GM20431 (cell line): Measurements from ENCODE around the gene LENG8.
"Not testable (repeated sequence)": the region's sequence is repeated elsewhere in the genome, so short reads cannot be mapped to it uniquely, and the experiment has no call there.

Experiments
- in situ Hi-C: fragments of 300-500 bp; cut with MseI, MboI; formaldehyde crosslinking; loops from one replicate; pipeline ENCODE4 v1.15.0; 2020; ENCODE audit warnings: low sequenced_read_pairs; ENCODE audit not compliant: unreplicated experiment

The LENG8 gene

GRCh38 chr19:54436628-54437252 lies 12.3 kb upstream of the LENG8 start:
- in situ Hi-C loops, result no loop called here

GRCh38 chr19:54439174-54439851 lies 9.7 kb upstream of the LENG8 start:
- in situ Hi-C loops, result no loop called here

GRCh38 chr19:54440641-54441040 lies 8.4 kb upstream of the LENG8 start:
- in situ Hi-C loops, result no loop called here

DNA sequence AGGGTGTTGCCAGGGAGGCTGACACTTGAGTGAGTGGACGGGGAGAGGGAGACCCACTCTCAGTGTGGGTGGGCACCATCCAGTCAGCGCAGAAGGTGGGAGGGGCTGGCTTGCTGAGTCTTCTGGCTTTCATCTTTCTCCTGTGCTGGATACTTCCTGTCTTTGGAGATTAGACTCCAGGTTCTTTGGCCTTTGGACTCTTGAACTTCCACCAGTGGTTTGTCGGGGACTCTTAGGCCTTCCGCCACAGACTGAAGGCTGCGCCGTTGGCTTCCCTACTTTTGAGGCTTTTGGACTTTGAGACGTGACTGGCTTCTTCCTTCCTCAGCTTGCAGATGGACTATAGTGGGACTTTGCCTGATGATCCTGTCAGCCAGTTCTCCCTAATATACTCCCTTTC lies 4.3 kb upstream of the LENG8 start:
- in situ Hi-C loops, result no loop called here

GRCh38 chr19:54446349-54446748 lies 2.6 kb upstream of the LENG8 start:
- in situ Hi-C loops, result not testable (repeated sequence)

- in situ Hi-C loops, result no loop called here
Observed at GRCh38 chr19:54448040-54448773, 792 bp upstream of the LENG8 start.

DNA sequence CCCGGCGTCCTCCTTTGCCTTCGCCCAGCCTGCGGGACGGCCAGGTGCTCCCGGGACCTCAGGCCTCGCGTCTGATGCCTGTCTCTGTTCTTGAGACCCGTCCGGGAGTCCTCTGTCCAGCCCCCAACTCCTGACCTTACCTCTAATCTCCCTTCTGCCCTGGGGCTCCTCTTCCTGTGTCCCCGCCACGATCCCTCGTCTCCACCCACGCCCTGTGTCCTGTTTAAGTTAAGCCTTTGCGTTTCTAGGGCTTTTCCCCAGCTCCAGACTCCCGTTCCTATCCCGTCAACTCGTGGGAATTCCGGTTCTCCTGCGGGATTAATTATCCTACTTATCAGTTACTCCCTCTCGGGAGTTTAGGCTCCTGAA lies 686 bp downstream of the LENG8 start:
- in situ Hi-C loops, result no loop called here

DNA sequence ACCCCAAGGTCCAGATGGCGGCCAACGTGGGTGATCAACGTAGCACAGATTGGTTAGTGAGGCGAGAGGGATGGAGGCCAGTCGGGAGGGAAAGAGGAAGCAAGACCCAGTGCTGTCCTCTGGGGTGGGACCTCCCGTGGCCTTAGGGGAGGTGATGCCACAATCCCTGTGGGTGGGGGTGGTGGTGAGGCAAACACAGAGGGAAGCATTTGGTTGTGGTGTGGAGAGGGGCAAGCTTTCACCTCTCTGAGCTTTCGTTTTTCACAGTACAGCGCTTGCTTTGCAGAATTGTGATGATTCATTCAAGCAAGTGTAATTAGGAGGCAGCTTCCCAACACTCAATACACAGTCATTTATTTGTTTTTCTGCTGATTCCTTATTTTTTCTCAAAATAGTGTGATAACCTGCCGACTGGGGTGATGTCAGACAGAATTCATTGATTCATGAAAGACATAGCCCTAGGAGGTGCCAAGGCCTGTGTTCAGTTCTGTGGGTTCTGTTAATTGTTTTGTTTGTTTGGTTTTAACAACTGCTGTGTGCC lies 2.4 kb downstream of the LENG8 start:
- in situ Hi-C loops, result no loop called here

DNA sequence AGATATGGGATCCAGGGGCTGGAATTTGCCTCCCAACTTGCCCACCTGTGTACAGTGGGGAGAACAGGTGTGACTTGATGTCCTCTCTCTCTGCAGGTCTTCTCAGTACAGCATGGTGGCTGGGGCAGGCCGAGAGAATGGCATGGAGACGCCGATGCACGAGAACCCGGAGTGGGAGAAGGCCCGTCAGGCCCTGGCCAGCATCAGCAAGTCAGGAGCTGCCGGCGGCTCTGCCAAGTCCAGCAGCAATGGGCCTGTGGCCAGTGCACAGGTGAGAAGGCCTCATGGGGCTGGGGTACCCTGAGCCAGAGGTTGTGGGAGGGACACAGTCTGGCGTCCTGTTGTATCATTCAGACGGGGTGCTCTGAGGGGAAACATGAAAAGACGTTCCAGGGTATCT lies 3.0 kb downstream of the LENG8 start:
- in situ Hi-C loops, result no loop called here

DNA sequence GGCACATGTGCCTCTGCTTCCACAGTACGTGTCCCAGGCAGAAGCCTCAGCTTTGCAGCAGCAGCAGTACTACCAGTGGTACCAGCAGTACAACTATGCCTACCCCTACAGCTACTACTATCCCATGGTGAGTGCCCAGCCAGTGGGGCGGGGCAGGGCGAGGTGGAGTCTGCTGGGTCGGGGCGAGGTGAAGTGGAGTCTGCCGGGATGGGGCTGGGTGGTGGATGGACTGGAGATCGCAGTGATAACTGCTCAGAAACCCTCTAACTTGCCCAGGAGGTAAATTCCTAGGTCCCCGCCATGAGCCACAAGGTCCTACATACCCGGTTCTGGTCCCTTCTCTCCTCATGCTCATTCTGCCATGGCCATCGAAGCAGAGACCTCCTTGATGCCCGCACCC lies 3.6 kb downstream of the LENG8 start:
- in situ Hi-C loops, result no loop called here

- in situ Hi-C loops, result no loop called here
Observed at GRCh38 chr19:54453921-54454780, 5.2 kb downstream of the LENG8 start.

DNA sequence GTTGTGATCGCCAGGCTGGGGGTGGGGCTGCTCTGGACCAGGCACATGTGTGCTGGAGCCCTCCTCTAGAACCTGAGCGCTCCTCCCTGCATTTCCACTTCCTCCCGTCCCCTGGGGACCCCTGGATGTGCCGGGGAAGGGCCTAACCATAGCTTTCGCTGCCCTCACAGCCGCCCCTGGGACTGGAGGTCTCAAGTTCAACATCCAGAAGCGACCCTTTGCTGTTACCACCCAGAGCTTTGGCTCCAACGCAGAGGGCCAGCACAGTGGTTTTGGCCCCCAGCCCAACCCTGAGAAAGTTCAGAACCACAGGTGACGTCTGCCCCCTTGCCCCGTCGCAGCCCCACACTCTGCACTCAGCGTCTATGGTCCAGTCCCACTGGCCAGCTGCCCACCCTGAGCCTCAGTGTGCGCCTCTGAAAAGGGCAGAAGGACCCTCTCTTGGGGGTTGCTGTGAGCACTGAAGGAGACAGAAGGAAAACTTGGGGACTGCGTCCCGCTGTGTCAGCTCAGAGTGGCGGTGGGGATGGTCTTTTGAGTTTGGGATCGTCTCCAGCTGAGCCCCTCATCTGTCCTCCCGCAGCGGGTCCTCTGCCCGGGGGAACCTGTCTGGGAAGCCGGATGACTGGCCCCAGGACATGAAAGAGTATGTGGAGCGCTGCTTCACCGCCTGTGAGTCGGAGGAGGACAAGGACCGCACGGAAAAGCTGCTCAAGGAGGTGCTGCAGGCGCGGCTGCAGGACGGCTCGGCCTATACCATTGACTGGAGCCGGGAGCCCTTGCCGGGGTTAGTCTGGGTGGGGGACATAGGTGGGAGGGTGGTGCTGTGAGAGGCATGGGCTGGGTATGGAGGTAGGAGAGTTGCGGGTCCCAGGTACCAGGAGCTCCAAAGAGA lies 6.0 kb downstream of the LENG8 start:
- in situ Hi-C loops, result no loop called here

DNA sequence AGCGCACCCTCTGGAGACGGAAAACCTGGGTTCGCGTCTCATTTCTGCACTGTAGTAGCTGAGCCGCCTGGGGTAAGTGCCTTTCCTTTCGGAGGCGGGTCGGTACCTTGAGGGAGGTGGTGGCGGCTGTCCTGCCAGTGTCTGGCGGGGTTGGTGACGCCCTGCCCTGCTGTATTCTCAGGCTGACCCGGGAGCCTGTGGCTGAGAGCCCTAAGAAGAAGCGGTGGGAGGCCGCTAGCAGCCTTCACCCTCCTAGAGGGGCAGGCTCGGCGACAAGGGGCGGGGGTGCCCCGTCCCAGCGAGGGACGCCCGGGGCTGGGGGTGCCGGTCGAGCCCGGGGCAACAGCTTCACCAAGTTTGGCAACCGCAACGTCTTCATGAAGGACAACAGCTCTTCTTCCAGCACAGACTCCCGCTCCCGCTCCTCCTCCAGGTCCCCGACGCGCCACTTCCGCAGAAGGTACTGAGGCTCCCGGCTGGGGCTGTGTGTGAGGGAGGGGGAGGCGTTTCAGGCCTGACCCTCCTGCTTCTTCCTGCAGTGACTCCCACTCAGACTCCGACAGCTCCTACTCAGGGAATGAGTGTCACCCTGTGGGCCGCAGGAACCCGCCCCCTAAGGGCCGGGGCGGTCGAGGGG lies 6.9 kb downstream of the LENG8 start:
- in situ Hi-C loops, result no loop called here

- in situ Hi-C loops, result no loop called here
Observed at GRCh38 chr19:54456423-54457373, 7.7 kb downstream of the LENG8 start.

DNA sequence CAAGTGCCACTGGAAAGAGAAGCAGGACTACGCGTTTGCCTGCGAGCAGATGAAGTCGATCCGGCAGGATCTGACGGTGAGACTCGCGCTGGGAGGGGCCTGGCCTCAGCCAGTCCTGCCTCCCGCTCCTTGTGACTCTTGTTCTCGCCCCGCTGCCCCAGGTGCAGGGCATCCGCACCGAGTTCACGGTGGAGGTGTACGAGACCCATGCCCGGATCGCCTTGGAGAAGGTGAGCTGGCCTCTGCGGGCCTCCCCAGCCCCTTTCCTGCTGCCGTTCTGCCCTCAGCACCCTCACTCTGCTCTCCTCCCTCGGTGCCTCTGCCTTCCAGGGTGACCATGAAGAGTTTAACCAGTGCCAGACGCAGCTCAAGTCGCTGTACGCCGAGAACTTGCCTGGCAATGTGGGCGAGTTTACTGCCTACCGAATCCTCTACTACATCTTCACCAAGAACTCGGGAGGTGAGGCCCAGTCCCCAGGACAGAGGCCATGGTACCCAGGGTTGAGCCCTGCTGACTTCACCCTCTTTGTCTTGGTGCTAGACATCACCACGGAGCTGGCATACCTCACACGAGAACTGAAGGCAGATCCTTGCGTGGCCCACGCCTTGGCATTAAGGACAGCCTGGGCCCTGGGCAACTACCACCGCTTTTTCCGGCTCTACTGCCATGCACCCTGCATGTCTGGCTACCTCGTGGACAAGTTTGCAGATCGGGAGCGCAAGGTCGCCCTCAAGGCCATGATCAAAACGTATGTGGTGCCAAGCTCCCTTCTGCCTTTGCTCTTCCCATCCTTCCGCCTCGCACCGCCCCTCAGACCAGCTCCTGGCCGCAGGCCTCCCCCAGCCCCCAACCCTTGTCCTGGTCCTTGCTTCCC lies 9.0 kb downstream of the LENG8 start:
- in situ Hi-C loops, result no loop called here

GRCh38 chr19:54458648-54459281 lies 9.8 kb downstream of the LENG8 start:
- in situ Hi-C loops, result no loop called here
